ENCODE data around the gene GAGE13.
A peak's percentile ranks its signal among the peaks of the same experiment; 100 is the strongest.
"Not testable (repeated sequence)": the region's sequence is repeated elsewhere in the genome, so short reads cannot be mapped to it uniquely, and the experiment has no call there.

The GAGE13 gene

GRCh38 chrX:49309401-49309981 is 21.9 kb upstream of the GAGE13 start:
- DNase-seq (ENCODE audit: low read depth): peak; percentile 50
- H3K4me3 ChIP-seq (ENCODE audit: low read depth, low read length): peak overlapping the region; percentile 37
- no peak for TF ChIP-seq CTCF (conservative IDR thresholded peaks at IDR 0.05; ENCODE audit: low read depth, low read length)

- no peak for TF ChIP-seq CTCF (conservative IDR thresholded peaks at IDR 0.05; ENCODE audit: low read depth, low read length)
- H3K4me3 ChIP-seq (ENCODE audit: low read depth, low read length): no peak overlapping the region
- no peak for DNase-seq (ENCODE audit: low read depth)
These were observed 21.0 kb upstream of the GAGE13 start for GRCh38 chrX:49310371-49310770.

GRCh38 chrX:49312176-49312575 is 19.2 kb upstream of the GAGE13 start:
- no peak for DNase-seq (ENCODE audit: low read depth)
- TF ChIP-seq CTCF (conservative IDR thresholded peaks at IDR 0.05; ENCODE audit: low read depth, low read length): no peak
- H3K4me3 ChIP-seq (ENCODE audit: low read depth, low read length): no peak overlapping the region

- no peak for DNase-seq (ENCODE audit: low read depth)
- no peak overlapping the region for H3K4me3 ChIP-seq (ENCODE audit: low read depth, low read length)
- no peak for TF ChIP-seq CTCF (conservative IDR thresholded peaks at IDR 0.05; ENCODE audit: low read depth, low read length)
These were observed 15.3 kb upstream of the GAGE13 start for GRCh38 chrX:49316085-49316484.

GRCh38 chrX:49321737-49322136 is 9.6 kb upstream of the GAGE13 start, which contains the start of gene GAGE12J:
Gene GAGE12J, plus strand, starts transcription at chrX:49322037. Its CDS starts 1,157 bp downstream, at chrX:49323194.
- not testable (repeated sequence) for DNase-seq (ENCODE audit: low read depth); H3K4me3 ChIP-seq (ENCODE audit: low read depth, low read length)

GRCh38 chrX:49322266-49322665 is 9.1 kb upstream of the GAGE13 start:
- not testable (repeated sequence) for DNase-seq (ENCODE audit: low read depth); H3K4me3 ChIP-seq (ENCODE audit: low read depth, low read length)

- not testable (repeated sequence) for H3K4me3 ChIP-seq (ENCODE audit: low read depth, low read length); DNase-seq (ENCODE audit: low read depth)
These were observed 7.6 kb upstream of the GAGE13 start for GRCh38 chrX:49323735-49324134.

GRCh38 chrX:49330421-49330820 is 961 bp upstream of the GAGE13 start:
- H3K4me3 ChIP-seq (ENCODE audit: low read depth, low read length); DNase-seq (ENCODE audit: low read depth): not testable (repeated sequence)

GRCh38 chrX:49331841-49332240 is 459 bp downstream of the GAGE13 start:
- DNase-seq (ENCODE audit: low read depth); H3K4me3 ChIP-seq (ENCODE audit: low read depth, low read length): not testable (repeated sequence)

- H3K4me3 ChIP-seq (ENCODE audit: low read depth, low read length); DNase-seq (ENCODE audit: low read depth): not testable (repeated sequence)
These were observed 10.1 kb downstream of the GAGE13 start for GRCh38 chrX:49341449-49341848.

GRCh38 chrX:49344496-49345175 is 13.3 kb downstream of the GAGE13 start:
- not testable (repeated sequence) for DNase-seq (ENCODE audit: low read depth); H3K4me3 ChIP-seq (ENCODE audit: low read depth, low read length)

GRCh38 chrX:49345402-49345801 is 14.0 kb downstream of the GAGE13 start:
- H3K4me3 ChIP-seq (ENCODE audit: low read depth, low read length); DNase-seq (ENCODE audit: low read depth): not testable (repeated sequence)

- DNase-seq (ENCODE audit: low read depth); H3K4me3 ChIP-seq (ENCODE audit: low read depth, low read length): not testable (repeated sequence)
These were observed 14.8 kb downstream of the GAGE13 start for GRCh38 chrX:49346150-49346549.
